Measurements from ENCODE around the gene MIOS.

The MIOS gene

GRCh38 chr7:7612519-7612918 is 45.8 kb downstream of the MIOS start:
- TF ChIP-seq CTCF (IDR thresholded peaks at IDR 0.05; ENCODE audit: extremely low read depth, missing control alignments): no peak
- no peak for DNase-seq (ENCODE audit: low spot score)

GRCh38 chr7:7613210-7613609 is 46.5 kb downstream of the MIOS start:
- DNase-seq (ENCODE audit: low spot score): no peak
- TF ChIP-seq CTCF (IDR thresholded peaks at IDR 0.05; ENCODE audit: extremely low read depth, missing control alignments): no peak

GRCh38 chr7:7614018-7614741 is 47.5 kb downstream of the MIOS start:
- TF ChIP-seq CTCF (IDR thresholded peaks at IDR 0.05; ENCODE audit: extremely low read depth, missing control alignments): no peak
- no peak for DNase-seq (ENCODE audit: low spot score)

- no peak for TF ChIP-seq CTCF (IDR thresholded peaks at IDR 0.05; ENCODE audit: extremely low read depth, missing control alignments)
- no peak for DNase-seq (ENCODE audit: low spot score)
Observed at GRCh38 chr7:7617550-7617949, 50.9 kb downstream of the MIOS start.

- DNase-seq (ENCODE audit: low spot score): no peak
- TF ChIP-seq CTCF (IDR thresholded peaks at IDR 0.05; ENCODE audit: extremely low read depth, missing control alignments): no peak
Observed at GRCh38 chr7:7618410-7618809, 51.7 kb downstream of the MIOS start.

GRCh38 chr7:7620236-7620635 is 53.6 kb downstream of the MIOS start:
- no peak for TF ChIP-seq CTCF (IDR thresholded peaks at IDR 0.05; ENCODE audit: extremely low read depth, missing control alignments)
- no peak for DNase-seq (ENCODE audit: low spot score)

- DNase-seq (ENCODE audit: low spot score): no peak
- no peak for TF ChIP-seq CTCF (IDR thresholded peaks at IDR 0.05; ENCODE audit: extremely low read depth, missing control alignments)
Observed at GRCh38 chr7:7620644-7621210, 54.0 kb downstream of the MIOS start.
